Loucy (cell line): ENCODE results near the gene ADRM1.

Experiments used
- EZH2phosphoT487 ChIP-seq: fragments of 200-600 bp; IDR thresholded peaks from 2 replicates; pipeline ENCODE4 v1.6.1; 2018; ENCODE audit warnings: antibody characterized with exemption, mild to moderate bottlenecking, moderate library complexity, borderline replicate concordance
- TF ChIP-seq, protein P1 (sequence below): fragments of 200-600 bp; sonication (generic); conservative IDR thresholded peaks from 2 replicates; pipeline ENCODE4 v1.5.1; 2014; ENCODE audit warnings: mild to moderate bottlenecking, antibody characterized with exemption, low read length

DNA sequence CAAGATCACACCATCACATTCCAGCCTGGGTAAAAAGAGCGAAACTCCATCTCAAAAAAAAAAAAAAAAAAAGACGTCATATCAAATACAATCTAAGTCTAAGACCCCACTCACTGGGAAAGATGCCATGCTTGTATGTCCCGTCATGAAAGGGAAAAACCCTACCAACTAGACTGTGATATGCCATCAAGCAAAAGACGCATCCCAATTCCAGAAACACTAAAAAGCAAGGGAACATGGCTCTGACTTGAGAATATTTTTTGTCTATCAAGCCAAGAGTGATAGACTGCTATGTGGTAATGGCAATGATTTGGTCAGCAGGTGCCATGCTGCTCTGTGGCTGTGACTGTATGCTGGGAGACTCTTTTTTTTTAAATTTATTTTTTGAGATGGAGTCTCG, 41.3 kb downstream of the ADRM1 start:
- no peak for TF ChIP-seq EZH2phosphoT487
- TF ChIP-seq, protein P1, sequence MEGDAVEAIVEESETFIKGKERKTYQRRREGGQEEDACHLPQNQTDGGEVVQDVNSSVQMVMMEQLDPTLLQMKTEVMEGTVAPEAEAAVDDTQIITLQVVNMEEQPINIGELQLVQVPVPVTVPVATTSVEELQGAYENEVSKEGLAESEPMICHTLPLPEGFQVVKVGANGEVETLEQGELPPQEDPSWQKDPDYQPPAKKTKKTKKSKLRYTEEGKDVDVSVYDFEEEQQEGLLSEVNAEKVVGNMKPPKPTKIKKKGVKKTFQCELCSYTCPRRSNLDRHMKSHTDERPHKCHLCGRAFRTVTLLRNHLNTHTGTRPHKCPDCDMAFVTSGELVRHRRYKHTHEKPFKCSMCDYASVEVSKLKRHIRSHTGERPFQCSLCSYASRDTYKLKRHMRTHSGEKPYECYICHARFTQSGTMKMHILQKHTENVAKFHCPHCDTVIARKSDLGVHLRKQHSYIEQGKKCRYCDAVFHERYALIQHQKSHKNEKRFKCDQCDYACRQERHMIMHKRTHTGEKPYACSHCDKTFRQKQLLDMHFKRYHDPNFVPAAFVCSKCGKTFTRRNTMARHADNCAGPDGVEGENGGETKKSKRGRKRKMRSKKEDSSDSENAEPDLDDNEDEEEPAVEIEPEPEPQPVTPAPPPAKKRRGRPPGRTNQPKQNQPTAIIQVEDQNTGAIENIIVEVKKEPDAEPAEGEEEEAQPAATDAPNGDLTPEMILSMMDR = no peak
